K562 (cell line): Measurements from ENCODE around the gene DNASE2. TPM values are rescaled to one million over a fixed set of nuclear protein-coding genes. Genes with fewer than 3 reads are reported as not detected.

ENCODE experiments used
- BMI1 ChIP-seq: fragments of 150-350 bp; IDR thresholded peaks from 2 replicates; pipeline ENCODE4 v1.6.1; 2014; ENCODE audit warnings: low read length
- ELF2 ChIP-seq: fragments of 250-450 bp; sonication (Bioruptor Pico); IDR thresholded peaks from 2 replicates; pipeline ENCODE4 v1.5.0; 2021; ENCODE audit warnings: mild to moderate bottlenecking
- EZH2 ChIP-seq: IDR thresholded peaks from 2 replicates; pipeline ENCODE4 v1.6.1; 2012; ENCODE audit warnings: low read depth, mild to moderate bottlenecking, inconsistent platforms, low read length, borderline replicate concordance
- KAT7 ChIP-seq: sonication (generic); formaldehyde crosslinking; IDR thresholded peaks from 2 replicates; pipeline ENCODE4 v1.8.0; 2022; ENCODE audit warnings: missing genetic modification reagents, mild to moderate bottlenecking, borderline replicate concordance
- NELFE ChIP-seq: IDR thresholded peaks from 2 replicates; pipeline ENCODE4 v1.6.1; 2011; ENCODE audit warnings: mild to moderate bottlenecking; ENCODE audit not compliant: insufficient read depth, insufficient read length
- POLR2A ChIP-seq: fragments of 450-650 bp; conservative IDR thresholded peaks from 2 replicates; pipeline ENCODE4 v1.6.1; 2016
- RB1 ChIP-seq: fragments of 450-650 bp; IDR thresholded peaks from 2 replicates; pipeline ENCODE4 v1.6.1; 2017; ENCODE audit warnings: low read depth, mild to moderate bottlenecking
- TOE1 ChIP-seq, 2 experiments: fragments of 450-650 bp in 1 of 2; sonication (generic) in 1 of 2; formaldehyde crosslinking in 1 of 2; IDR thresholded peaks; 2 replicates each; pipeline versions ENCODE4 v1.7.1 to v1.8.0; 2016 to 2022; ENCODE audit warnings: borderline replicate concordance in 2 of 2, mild to moderate bottlenecking in 2 of 2, antibody characterized with exemption in 1 of 2, inconsistent platforms in 1 of 2, low read depth in 1 of 2, missing genetic modification reagents in 1 of 2, moderate library complexity in 1 of 2
- ZNF41 ChIP-seq: fragments of 250-450 bp; sonication (Bioruptor Pico); conservative IDR thresholded peaks from 2 replicates; pipeline ENCODE4 v1.4.0; 2020; ENCODE audit warnings: mild to moderate bottlenecking
- ZNF586 ChIP-seq: fragments of 450-650 bp; formaldehyde crosslinking; conservative IDR thresholded peaks from 2 replicates; pipeline ENCODE4 v1.4.0; 2020; ENCODE audit warnings: mild to moderate bottlenecking, moderate library complexity
- polyA plus RNA-seq, 8 experiments: library from polyadenylated mRNA; depleted of rRNA in 4 of 8; stranded (reverse) in 5 of 8; unstranded in 3 of 8; fragments of >200 nt; fragmentation: Nextera tagmentation in 2 of 8; fragmentation: Illumina TruSeq in 1 of 8; extraction: Ambion mirVana in 2 of 8; extraction: Trizol in 1 of 8; gene quantifications; 2 replicates each; pipeline versions ENCODE4 v1.2.1 to v1.2.3, GENCODE V29; 2011 to 2014; ENCODE audit warnings: inconsistent platforms in 1 of 8, missing spikeins in 1 of 8
- total RNA-seq, 7 experiments: library from RNA; depleted of rRNA in 6 of 7; stranded (reverse); fragments of >200 nt in 6 of 7; fragmentation: Illumina TruSeq in 2 of 7; extraction: Trizol in 2 of 7; gene quantifications; 2 replicates each; pipeline versions ENCODE4 v1.2.1 to v1.2.3, GENCODE V29; 2011 to 2021; ENCODE audit warnings: low replicate concordance in 1 of 7
- TF ChIP-seq, protein P1 (sequence below): sonication (generic); formaldehyde crosslinking; IDR thresholded peaks from 2 replicates; pipeline ENCODE4 v1.9.0; 2022; ENCODE audit warnings: mild to moderate bottlenecking, missing genetic modification reagents
- TF ChIP-seq, protein P2 (sequence below): sonication (generic); formaldehyde crosslinking; IDR thresholded peaks from 2 replicates; pipeline ENCODE4 v1.8.0; 2022; ENCODE audit warnings: mild to moderate bottlenecking, missing genetic modification reagents
- TF ChIP-seq, protein P3 (sequence below), 3 experiments: fragments of 200-800 bp in 1 of 3; fragments of 250-450 bp in 1 of 3; fragments of 450-650 bp in 1 of 3; sonication (Bioruptor Pico) in 1 of 3; sonication (Bioruptor generic) in 1 of 3; formaldehyde crosslinking in 1 of 3; IDR thresholded peaks; 2 replicates each; pipeline versions ENCODE4 v1.6.1 to v1.8.0; 2016 to 2022; ENCODE audit warnings: mild to moderate bottlenecking in 2 of 3, missing genetic modification characterization in 2 of 3, missing compliant biosample characterization in 1 of 3, moderate library complexity in 1 of 3
- TF ChIP-seq, protein P4 (sequence below): fragments of 250-450 bp; sonication (Bioruptor Pico); IDR thresholded peaks from 2 replicates; pipeline ENCODE4 v1.9.0; 2021; ENCODE audit warnings: mild to moderate bottlenecking, inconsistent platforms
- TF ChIP-seq, protein P5 (sequence below), 2 experiments: fragments of 450-650 bp in 1 of 2; sonication (generic) in 1 of 2; formaldehyde crosslinking in 1 of 2; IDR thresholded peaks in 1 of 2; conservative IDR thresholded peaks in 1 of 2; 2 replicates each; pipeline versions ENCODE4 v1.6.1 to v1.8.1; 2016 to 2023; ENCODE audit warnings: mild to moderate bottlenecking in 2 of 2, moderate library complexity in 2 of 2, inconsistent platforms in 1 of 2, missing genetic modification reagents in 1 of 2

DNASE2 gene
- total and polyA plus RNA-seq, 9 of the 15 experiments (the other 6 are each of a cell fraction or from before 2014, with no cell fraction given): 4.4 to 27.0 (median 20.2) TPM

DNA sequence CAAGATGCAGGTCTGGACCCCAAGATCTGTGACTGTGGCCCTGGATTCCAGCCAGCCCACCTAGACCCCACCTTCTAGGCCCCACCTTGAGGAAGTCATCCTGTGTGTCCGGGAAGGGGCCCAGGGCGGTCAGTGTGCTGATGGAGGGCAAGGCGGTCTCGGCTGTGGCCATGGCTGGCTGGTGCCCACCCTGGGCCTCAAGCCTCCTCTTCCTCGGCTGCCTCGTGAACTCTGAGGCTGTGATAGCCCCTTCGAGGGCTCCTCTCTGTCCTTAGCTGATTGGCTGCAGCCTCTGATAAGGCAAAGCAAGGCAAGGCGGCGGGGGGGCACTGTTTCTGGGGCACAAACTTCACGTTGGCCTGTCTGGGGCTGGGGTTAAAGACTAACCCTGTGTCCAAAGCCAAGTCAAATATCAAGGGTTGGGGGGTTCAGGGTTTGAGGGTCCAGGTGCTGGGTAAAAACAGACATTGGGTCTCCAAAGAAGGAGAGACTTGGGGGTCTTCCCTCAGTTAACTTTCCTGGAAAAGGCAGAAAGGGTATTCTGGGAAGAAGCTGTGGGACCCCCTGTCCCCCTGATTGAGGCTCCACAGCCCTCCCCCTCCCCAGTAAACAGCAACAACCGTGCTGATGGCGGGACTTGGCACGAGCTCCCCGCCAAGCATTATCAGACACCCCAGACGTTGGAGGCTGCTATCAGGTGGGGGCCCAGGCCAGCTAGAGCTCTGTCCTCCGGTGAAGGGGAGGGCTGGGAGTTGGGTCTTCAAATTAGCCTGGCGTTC, 5.9 kb upstream of the DNASE2 start, which contains the start of gene KLF1 (continued):
- TF ChIP-seq, protein P1, sequence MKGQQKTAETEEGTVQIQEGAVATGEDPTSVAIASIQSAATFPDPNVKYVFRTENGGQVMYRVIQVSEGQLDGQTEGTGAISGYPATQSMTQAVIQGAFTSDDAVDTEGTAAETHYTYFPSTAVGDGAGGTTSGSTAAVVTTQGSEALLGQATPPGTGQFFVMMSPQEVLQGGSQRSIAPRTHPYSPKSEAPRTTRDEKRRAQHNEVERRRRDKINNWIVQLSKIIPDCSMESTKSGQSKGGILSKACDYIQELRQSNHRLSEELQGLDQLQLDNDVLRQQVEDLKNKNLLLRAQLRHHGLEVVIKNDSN (CRISPR knock-in tag): peak; percentile 42; the same call in 1 of the 2 replicates
- TF ChIP-seq ZNF586 (CRISPR knock-in tag) (no peak), NELFE (no peak), POLR2A (peak; percentile 90), BMI1 (no peak), KAT7 (CRISPR knock-in tag) (peak; percentile 97), ZNF41 (CRISPR knock-in tag) (no peak), TOE1 (IDR thresholded peaks at IDR 0.05; ENCODE audit: borderline replicate concordance) (peak; percentile 63; the same call in 1 of the 2 replicates), TOE1 (CRISPR knock-in tag; IDR thresholded peaks at IDR 0.05; ENCODE audit: borderline replicate concordance, low read depth) (no peak), EZH2 (no peak), ELF2 (CRISPR knock-in tag) (no peak), RB1 (peak; percentile 78)
- TF ChIP-seq, protein P2, sequence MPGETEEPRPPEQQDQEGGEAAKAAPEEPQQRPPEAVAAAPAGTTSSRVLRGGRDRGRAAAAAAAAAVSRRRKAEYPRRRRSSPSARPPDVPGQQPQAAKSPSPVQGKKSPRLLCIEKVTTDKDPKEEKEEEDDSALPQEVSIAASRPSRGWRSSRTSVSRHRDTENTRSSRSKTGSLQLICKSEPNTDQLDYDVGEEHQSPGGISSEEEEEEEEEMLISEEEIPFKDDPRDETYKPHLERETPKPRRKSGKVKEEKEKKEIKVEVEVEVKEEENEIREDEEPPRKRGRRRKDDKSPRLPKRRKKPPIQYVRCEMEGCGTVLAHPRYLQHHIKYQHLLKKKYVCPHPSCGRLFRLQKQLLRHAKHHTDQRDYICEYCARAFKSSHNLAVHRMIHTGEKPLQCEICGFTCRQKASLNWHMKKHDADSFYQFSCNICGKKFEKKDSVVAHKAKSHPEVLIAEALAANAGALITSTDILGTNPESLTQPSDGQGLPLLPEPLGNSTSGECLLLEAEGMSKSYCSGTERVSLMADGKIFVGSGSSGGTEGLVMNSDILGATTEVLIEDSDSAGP (CRISPR knock-in tag): peak; percentile 56; the same call in 1 of the 2 replicates
- TF ChIP-seq, protein P3, sequence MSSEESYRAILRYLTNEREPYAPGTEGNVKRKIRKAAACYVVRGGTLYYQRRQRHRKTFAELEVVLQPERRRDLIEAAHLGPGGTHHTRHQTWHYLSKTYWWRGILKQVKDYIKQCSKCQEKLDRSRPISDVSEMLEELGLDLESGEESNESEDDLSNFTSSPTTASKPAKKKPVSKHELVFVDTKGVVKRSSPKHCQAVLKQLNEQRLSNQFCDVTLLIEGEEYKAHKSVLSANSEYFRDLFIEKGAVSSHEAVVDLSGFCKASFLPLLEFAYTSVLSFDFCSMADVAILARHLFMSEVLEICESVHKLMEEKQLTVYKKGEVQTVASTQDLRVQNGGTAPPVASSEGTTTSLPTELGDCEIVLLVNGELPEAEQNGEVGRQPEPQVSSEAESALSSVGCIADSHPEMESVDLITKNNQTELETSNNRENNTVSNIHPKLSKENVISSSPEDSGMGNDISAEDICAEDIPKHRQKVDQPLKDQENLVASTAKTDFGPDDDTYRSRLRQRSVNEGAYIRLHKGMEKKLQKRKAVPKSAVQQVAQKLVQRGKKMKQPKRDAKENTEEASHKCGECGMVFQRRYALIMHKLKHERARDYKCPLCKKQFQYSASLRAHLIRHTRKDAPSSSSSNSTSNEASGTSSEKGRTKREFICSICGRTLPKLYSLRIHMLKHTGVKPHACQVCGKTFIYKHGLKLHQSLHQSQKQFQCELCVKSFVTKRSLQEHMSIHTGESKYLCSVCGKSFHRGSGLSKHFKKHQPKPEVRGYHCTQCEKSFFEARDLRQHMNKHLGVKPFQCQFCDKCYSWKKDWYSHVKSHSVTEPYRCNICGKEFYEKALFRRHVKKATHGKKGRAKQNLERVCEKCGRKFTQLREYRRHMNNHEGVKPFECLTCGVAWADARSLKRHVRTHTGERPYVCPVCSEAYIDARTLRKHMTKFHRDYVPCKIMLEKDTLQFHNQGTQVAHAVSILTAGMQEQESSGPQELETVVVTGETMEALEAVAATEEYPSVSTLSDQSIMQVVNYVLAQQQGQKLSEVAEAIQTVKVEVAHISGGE (CRISPR knock-in tag; IDR thresholded peaks at IDR 0.05): peak in 1 of 3 experiments; percentile 79; a peak in 1 of 6 replicates
- TF ChIP-seq, protein P4, sequence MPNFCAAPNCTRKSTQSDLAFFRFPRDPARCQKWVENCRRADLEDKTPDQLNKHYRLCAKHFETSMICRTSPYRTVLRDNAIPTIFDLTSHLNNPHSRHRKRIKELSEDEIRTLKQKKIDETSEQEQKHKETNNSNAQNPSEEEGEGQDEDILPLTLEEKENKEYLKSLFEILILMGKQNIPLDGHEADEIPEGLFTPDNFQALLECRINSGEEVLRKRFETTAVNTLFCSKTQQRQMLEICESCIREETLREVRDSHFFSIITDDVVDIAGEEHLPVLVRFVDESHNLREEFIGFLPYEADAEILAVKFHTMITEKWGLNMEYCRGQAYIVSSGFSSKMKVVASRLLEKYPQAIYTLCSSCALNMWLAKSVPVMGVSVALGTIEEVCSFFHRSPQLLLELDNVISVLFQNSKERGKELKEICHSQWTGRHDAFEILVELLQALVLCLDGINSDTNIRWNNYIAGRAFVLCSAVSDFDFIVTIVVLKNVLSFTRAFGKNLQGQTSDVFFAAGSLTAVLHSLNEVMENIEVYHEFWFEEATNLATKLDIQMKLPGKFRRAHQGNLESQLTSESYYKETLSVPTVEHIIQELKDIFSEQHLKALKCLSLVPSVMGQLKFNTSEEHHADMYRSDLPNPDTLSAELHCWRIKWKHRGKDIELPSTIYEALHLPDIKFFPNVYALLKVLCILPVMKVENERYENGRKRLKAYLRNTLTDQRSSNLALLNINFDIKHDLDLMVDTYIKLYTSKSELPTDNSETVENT (CRISPR knock-in tag): peak; percentile 65; the same call in 1 of the 2 replicates
- TF ChIP-seq, protein P5, sequence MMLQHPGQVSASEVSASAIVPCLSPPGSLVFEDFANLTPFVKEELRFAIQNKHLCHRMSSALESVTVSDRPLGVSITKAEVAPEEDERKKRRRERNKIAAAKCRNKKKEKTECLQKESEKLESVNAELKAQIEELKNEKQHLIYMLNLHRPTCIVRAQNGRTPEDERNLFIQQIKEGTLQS (IDR thresholded peaks at IDR 0.05): no peak
- TF ChIP-seq, protein P5 (CRISPR knock-in tag; conservative IDR thresholded peaks at IDR 0.05): no peak
